Trophoblast cell (in vitro differentiated cells and primary cell): Measurements from ENCODE around the gene TP53AIP1.
A peak's percentile ranks its signal among the peaks of the same experiment; 100 is the strongest.

Source experiments
- DNase-seq, 2 donors: peaks; one replicate each; pipeline ENCODE4 v3.0.0-alpha.2; 2016
- H2AFZ ChIP-seq: 2 replicates; pipeline ENCODE4 v1.6.1; 2013; ENCODE audit warnings: low read length, moderate library complexity, mild to moderate bottlenecking; ENCODE audit not compliant: insufficient read depth, poor library complexity
- H2AK5ac ChIP-seq: 2 replicates; pipeline ENCODE4 v1.6.1; 2013; ENCODE audit warnings: mild to moderate bottlenecking, low read length
- H2BK120ac ChIP-seq: 2 replicates; pipeline ENCODE4 v1.6.1; 2013; ENCODE audit warnings: low read length, mild to moderate bottlenecking, moderate library complexity; ENCODE audit not compliant: insufficient read depth, poor library complexity
- H2BK12ac ChIP-seq: 2 replicates; pipeline ENCODE4 v1.6.1; 2013; ENCODE audit warnings: mild to moderate bottlenecking, low read length, moderate library complexity
- H2BK5ac ChIP-seq: 2 replicates; pipeline ENCODE4 v1.6.1; 2013; ENCODE audit warnings: low read length, low read depth, moderate library complexity, mild to moderate bottlenecking; ENCODE audit not compliant: poor library complexity
- H3K14ac ChIP-seq: 2 replicates; pipeline ENCODE4 v1.6.1; 2013; ENCODE audit warnings: mild to moderate bottlenecking, low read length
- H3K18ac ChIP-seq: 2 replicates; pipeline ENCODE4 v1.6.1; 2013; ENCODE audit warnings: mild to moderate bottlenecking, low read length
- H3K23ac ChIP-seq: 2 replicates; pipeline ENCODE4 v1.6.1; 2013; ENCODE audit warnings: low read length
- H3K27ac ChIP-seq: 2 replicates; pipeline ENCODE4 v1.5.1; 2013; ENCODE audit warnings: low read depth, mild to moderate bottlenecking, inconsistent platforms, low read length, moderate library complexity
- H3K27me3 ChIP-seq: 2 replicates; pipeline ENCODE4 v1.6.1; 2013; ENCODE audit warnings: inconsistent platforms, mild to moderate bottlenecking, low read length, moderate library complexity; ENCODE audit not compliant: insufficient read depth
- H3K36me3 ChIP-seq, 2 experiments: 1 replicate in 1 of 2; 2 replicates in 1 of 2; pipeline ENCODE4 v1.6.1; 2013; ENCODE audit warnings: low read length in 2 of 2, mild to moderate bottlenecking in 2 of 2, moderate library complexity in 1 of 2; ENCODE audit not compliant: insufficient read depth in 2 of 2, control insufficient read depth in 1 of 2
- H3K4ac ChIP-seq: 2 replicates; pipeline ENCODE4 v1.6.1; 2013; ENCODE audit warnings: low read depth, mild to moderate bottlenecking, low read length, moderate library complexity
- H3K4me1 ChIP-seq, 2 experiments: 1 replicate in 1 of 2; 2 replicates in 1 of 2; pipeline ENCODE4 v1.6.1; 2013; ENCODE audit warnings: low read length in 2 of 2, mild to moderate bottlenecking in 2 of 2, moderate library complexity in 1 of 2; ENCODE audit not compliant: insufficient read depth in 2 of 2, control insufficient read depth in 1 of 2
- H3K4me2 ChIP-seq: 2 replicates; pipeline ENCODE4 v1.6.1; 2013; ENCODE audit warnings: inconsistent platforms, mild to moderate bottlenecking, low read length, moderate library complexity
- H3K4me3 ChIP-seq: 2 replicates; pipeline ENCODE4 v1.5.1; 2013; ENCODE audit warnings: mild to moderate bottlenecking, low read depth, low read length, inconsistent platforms
- H3K79me1 ChIP-seq: one replicate; pipeline ENCODE4 v1.6.1; 2013; ENCODE audit warnings: low read length
- H3K79me2 ChIP-seq: 2 replicates; pipeline ENCODE4 v1.6.1; 2013; ENCODE audit warnings: low read length, mild to moderate bottlenecking; ENCODE audit not compliant: control insufficient read depth, insufficient read depth, poor library complexity
- H3K9ac ChIP-seq: 2 replicates; pipeline ENCODE4 v1.6.1; 2013; ENCODE audit warnings: mild to moderate bottlenecking, low read length
- H3K9me3 ChIP-seq: 2 replicates; pipeline ENCODE4 v1.6.1; 2013; ENCODE audit warnings: low read depth, mild to moderate bottlenecking, control low read depth, inconsistent platforms, low read length; ENCODE audit not compliant: insufficient read depth
- H4K12ac ChIP-seq: 2 replicates; pipeline ENCODE4 v1.6.1; 2013; ENCODE audit warnings: low read depth, mild to moderate bottlenecking, low read length, moderate library complexity
- H4K8ac ChIP-seq: 2 replicates; pipeline ENCODE4 v1.6.1; 2013; ENCODE audit warnings: low read depth, mild to moderate bottlenecking, low read length, moderate library complexity
- H4K91ac ChIP-seq: one replicate; pipeline ENCODE4 v1.6.1; 2013; ENCODE audit warnings: low read depth, mild to moderate bottlenecking, low read length, moderate library complexity
- WGBS: extraction: QIAGEN DNeasy Blood & Tissue Kit; methylation state at CpG from one replicate; pipeline ENCODE4 v1.1.7; 2013; ENCODE audit warnings: missing lambda C conversion rate; ENCODE audit not compliant: insufficient read length, insufficient coverage; ENCODE audit errors: extremely low coverage; 5-methylcytosine and 5-hydroxymethylcytosine counted together

TP53AIP1 gene

GRCh38 chr11:128953151-128953550, 10.5 kb upstream of the TP53AIP1 start:
- no peak overlapping the region for H2AK5ac ChIP-seq
- peak overlapping the region; percentile 45 for H3K4me3 ChIP-seq
- no peaks in the 10 kb centered on the region for H3K36me3 ChIP-seq
- H3K79me2 ChIP-seq, result no peaks in the 10 kb centered on the region
- H2BK5ac ChIP-seq, result no peak overlapping the region
- no peak overlapping the region for H2BK120ac ChIP-seq
- peaks cover 3% of the 10 kb centered on the region for H3K9me3 ChIP-seq
- H2AFZ ChIP-seq, result no peak overlapping the region
- H3K14ac ChIP-seq, result no peak overlapping the region
- no peaks in the 10 kb centered on the region for H3K27me3 ChIP-seq
- H4K91ac ChIP-seq, result no peak overlapping the region
- no peak for DNase-seq
- no peak overlapping the region for H2BK12ac ChIP-seq
- no CpG with 5 or more reads among the region's 16 CpGs for WGBS
- no peak overlapping the region for H3K4ac ChIP-seq
- H3K9ac ChIP-seq, result no peak overlapping the region
- H3K4me2 ChIP-seq, result no peak overlapping the region
- no peak overlapping the region for H3K27ac ChIP-seq
- H4K12ac ChIP-seq, result no peak overlapping the region
- no peak overlapping the region for H3K18ac ChIP-seq
- no peaks in the 10 kb centered on the region for H3K4me1 ChIP-seq
- peak overlapping the region; percentile 45 for H3K23ac ChIP-seq
- no peak overlapping the region for H4K8ac ChIP-seq
- H3K79me1 ChIP-seq, result no peaks in the 10 kb centered on the region

GRCh38 chr11:128949791-128950454, 7.3 kb upstream of the TP53AIP1 start:
- no peak overlapping the region for H3K4ac ChIP-seq
- no peak overlapping the region for H2BK120ac ChIP-seq
- DNase-seq, result no peak
- no peak overlapping the region for H3K23ac ChIP-seq
- no peak overlapping the region for H4K8ac ChIP-seq
- H3K4me1 ChIP-seq, result no peaks in the 10 kb centered on the region
- WGBS, result no CpG with 5 or more reads among the region's 13 CpGs
- H3K9me3 ChIP-seq, result peaks cover 3% of the 10 kb centered on the region
- no peak overlapping the region for H3K18ac ChIP-seq
- no peak overlapping the region for H4K91ac ChIP-seq
- H2AK5ac ChIP-seq, result no peak overlapping the region
- H3K9ac ChIP-seq, result no peak overlapping the region
- H2AFZ ChIP-seq, result no peak overlapping the region
- no peaks in the 10 kb centered on the region for H3K79me2 ChIP-seq
- H2BK5ac ChIP-seq, result no peak overlapping the region
- H3K79me1 ChIP-seq, result no peaks in the 10 kb centered on the region
- H3K14ac ChIP-seq, result no peak overlapping the region
- H3K4me3 ChIP-seq, result no peak overlapping the region
- H3K4me2 ChIP-seq, result no peak overlapping the region
- no peak overlapping the region for H3K27ac ChIP-seq
- no peaks in the 10 kb centered on the region for H3K27me3 ChIP-seq
- H2BK12ac ChIP-seq, result no peak overlapping the region
- H3K36me3 ChIP-seq, result no peaks in the 10 kb centered on the region
- no peak overlapping the region for H4K12ac ChIP-seq

GRCh38 chr11:128948583-128948982, 5.9 kb upstream of the TP53AIP1 start:
- Histone ChIP-seq H2BK5ac (no peak overlapping the region), H3K18ac (no peak overlapping the region), H2BK120ac (no peak overlapping the region), H3K9me3 (peaks cover 3% of the 10 kb centered on the region), H3K4me3 (no peak overlapping the region), H3K23ac (no peak overlapping the region), H3K27me3 (no peaks in the 10 kb centered on the region), H3K79me2 (no peaks in the 10 kb centered on the region), H2AFZ (no peak overlapping the region), H4K12ac (no peak overlapping the region), H3K4me2 (no peak overlapping the region), H3K27ac (no peak overlapping the region), H3K9ac (no peak overlapping the region), H3K4ac (no peak overlapping the region), H4K8ac (no peak overlapping the region), H2AK5ac (no peak overlapping the region), H2BK12ac (no peak overlapping the region), H3K4me1 (no peaks in the 10 kb centered on the region), H3K14ac (no peak overlapping the region), H3K79me1 (no peaks in the 10 kb centered on the region), H3K36me3 (no peaks in the 10 kb centered on the region), H4K91ac (no peak overlapping the region)
- no CpG with 5 or more reads among the region's 3 CpGs for WGBS
- DNase-seq, result no peak

GRCh38 chr11:128947773-128948172, 5.1 kb upstream of the TP53AIP1 start:
- Histone ChIP-seq H3K14ac (no peak overlapping the region), H4K12ac (no peak overlapping the region), H3K79me1 (no peaks in the 10 kb centered on the region), H3K36me3 (no peaks in the 10 kb centered on the region), H4K91ac (no peak overlapping the region), H3K18ac (no peak overlapping the region), H3K4ac (no peak overlapping the region), H2AK5ac (no peak overlapping the region), H4K8ac (no peak overlapping the region), H3K4me1 (no peaks in the 10 kb centered on the region), H3K9me3 (no peaks in the 10 kb centered on the region), H3K4me2 (no peak overlapping the region), H2BK12ac (no peak overlapping the region), H3K79me2 (no peaks in the 10 kb centered on the region), H2AFZ (no peak overlapping the region), H3K4me3 (no peak overlapping the region), H3K27ac (no peak overlapping the region), H2BK5ac (no peak overlapping the region), H3K23ac (no peak overlapping the region), H3K9ac (no peak overlapping the region), H3K27me3 (no peaks in the 10 kb centered on the region), H2BK120ac (no peak overlapping the region)
- no peak for DNase-seq
- WGBS, result no CpG with 5 or more reads among the region's 2 CpGs
